Germinal center (tissue), 1 donor: ENCODE results near the gene TMEM120B.
"Not testable (repeated sequence)": the region's sequence is repeated elsewhere in the genome, so short reads cannot be mapped to it uniquely, and the experiment has no call there.

ENCODE experiments used
- DNase-seq: peaks from one replicate; pipeline ENCODE4 v3.0.0; 2012; ENCODE audit warnings: mixed read lengths, low spot score

The TMEM120B gene

DNA sequence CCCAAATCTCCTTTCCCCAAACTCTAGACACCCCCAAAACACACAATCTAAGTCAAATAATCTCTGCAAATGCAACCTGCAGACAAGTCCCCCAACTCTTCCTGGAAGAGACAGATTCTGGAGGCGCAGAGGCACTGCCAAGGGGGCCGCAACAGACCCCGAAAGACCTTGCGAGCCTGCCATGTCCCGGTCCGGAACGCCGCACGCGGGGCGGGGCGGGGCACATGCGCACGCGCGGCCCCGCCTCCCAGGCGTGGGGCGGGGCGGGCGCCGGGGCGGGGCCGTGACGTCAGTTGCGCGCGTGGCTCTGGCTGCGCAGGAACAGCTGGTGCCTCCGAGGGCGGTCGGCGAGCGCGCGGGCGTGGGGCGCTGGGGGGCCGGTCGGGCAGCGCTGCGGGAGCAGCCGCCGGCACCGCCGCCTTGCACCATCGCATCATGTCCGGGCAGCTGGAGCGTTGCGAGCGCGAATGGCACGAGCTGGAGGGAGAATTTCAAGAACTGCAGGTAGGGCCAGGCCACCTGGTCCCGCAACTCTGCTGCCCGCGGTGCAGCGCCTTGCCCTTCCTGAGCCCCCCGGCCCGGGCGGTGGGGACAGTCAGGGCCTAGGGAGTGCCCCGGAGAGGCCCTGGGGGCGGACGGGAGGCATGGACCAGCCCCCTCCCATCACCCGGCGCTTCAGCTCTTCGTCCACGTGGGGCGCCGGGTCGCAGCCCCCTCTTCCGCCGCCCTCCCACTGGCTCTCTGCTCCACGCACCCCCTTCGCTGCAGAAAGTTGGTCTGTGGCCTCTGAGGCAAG is at the start of gene TMEM120B:
Gene TMEM120B, plus strand, starts transcription at position 292 of the 796 bp plus-strand sequence. Its CDS starts 144 bp downstream, at position 436.
- DNase-seq: peak; percentile 92

- DNase-seq: no peak
Measured at GRCh38 chr12:121663610-121663929, 49.0 kb upstream of the TMEM120B start.

- not testable (repeated sequence) for DNase-seq
Measured at GRCh38 chr12:121666829-121667228, 45.7 kb upstream of the TMEM120B start.

DNA sequence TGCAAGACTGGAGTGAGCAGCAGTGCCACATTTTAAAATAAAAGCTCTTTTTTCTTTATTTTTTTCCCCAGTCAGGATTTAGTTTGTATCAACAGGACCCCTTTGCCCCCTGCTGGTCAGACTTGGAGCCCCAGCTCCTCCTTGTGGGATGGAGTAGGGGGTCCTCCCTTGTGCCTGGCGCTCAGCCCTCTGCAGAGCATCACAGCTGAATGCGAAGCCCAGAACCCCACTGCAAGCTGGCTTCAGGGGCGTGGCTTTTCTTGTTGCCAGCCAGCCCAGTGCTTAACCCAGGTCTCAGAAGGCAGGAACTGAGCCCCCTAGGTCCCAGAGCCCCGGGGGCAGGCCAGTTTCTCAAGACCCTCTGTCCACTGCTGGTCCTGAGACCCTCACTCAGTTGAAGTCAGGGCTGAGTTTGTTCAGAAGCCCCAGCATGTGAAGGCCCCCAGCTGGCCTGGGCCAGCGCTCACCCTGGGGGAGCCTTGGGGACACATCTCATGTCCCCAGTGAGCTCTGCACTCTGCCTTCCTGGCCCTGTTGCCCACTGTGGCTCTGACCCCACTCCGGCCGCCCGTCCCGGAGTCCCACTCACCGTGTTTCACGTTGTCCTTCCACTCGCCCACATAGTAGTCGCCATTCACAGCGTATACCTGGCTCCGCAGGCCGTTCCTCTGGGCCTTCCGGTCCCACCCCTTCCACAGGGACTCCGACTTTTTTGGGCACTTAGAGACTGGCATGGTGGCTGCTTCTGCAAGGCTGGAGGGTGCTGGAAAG is 43.6 kb upstream of the TMEM120B start:
- DNase-seq: no peak

GRCh38 chr12:121669521-121669900 is 43.0 kb upstream of the TMEM120B start, which contains the start of gene MORN3:
Gene MORN3 (minus strand): TSS chr12:121669654. CDS start chr12:121669483, 171 bp downstream.
- DNase-seq: no peak

- no peak for DNase-seq
Measured at GRCh38 chr12:121673013-121673511, 39.5 kb upstream of the TMEM120B start.

GRCh38 chr12:121676190-121676589 is 36.4 kb upstream of the TMEM120B start:
- no peak for DNase-seq

- no peak for DNase-seq
Measured at GRCh38 chr12:121678305-121678704, 34.2 kb upstream of the TMEM120B start.

- no peak for DNase-seq
Measured at GRCh38 chr12:121678716-121679300, 33.7 kb upstream of the TMEM120B start.

DNA sequence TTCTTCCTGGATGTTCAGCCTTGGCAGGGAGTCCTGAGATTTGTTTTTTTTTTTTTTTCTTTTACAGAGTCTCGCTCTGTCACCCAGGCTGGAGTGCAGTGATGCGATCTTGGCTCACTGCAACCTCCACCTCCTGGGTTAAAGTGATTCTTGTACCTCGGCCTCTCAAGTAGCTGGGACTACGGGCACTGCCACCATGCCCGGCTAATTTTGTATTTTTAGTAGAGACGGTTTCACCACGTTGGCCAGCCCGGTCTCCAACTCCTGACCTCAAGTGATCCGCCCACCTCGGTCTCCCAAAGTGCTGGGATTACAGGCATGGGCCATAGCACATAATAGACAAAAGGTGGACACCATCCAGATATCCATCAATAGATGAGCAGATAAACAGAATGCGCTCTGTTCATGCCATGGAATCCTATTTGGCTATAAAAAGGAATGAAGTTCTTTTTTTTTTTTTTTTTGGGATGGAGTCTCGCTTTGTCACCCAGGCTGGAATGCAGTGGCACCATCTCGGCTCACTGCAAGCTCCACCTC is 32.8 kb upstream of the TMEM120B start:
- not testable (repeated sequence) for DNase-seq

DNA sequence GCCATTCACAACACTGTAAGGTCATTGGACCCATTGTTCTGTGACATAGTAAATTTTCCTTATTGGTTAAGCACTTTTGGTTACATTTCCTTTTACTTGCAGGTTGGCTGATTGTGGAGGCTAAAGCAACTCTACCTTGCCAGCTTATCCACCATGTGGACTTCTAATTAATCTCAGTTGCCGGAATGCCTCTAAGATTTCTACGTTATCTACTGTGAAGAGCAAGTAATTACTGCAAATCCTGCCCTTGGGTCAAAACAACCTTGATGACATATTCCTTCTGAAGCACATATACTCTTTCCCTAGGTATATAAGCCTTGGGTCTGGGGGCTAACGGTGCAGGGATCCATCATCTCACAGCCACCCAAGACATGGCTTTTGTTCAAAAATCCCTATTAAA is 23.6 kb upstream of the TMEM120B start:
- DNase-seq: no peak

- DNase-seq: no peak
Measured at GRCh38 chr12:121689430-121689829, 23.1 kb upstream of the TMEM120B start.

DNA sequence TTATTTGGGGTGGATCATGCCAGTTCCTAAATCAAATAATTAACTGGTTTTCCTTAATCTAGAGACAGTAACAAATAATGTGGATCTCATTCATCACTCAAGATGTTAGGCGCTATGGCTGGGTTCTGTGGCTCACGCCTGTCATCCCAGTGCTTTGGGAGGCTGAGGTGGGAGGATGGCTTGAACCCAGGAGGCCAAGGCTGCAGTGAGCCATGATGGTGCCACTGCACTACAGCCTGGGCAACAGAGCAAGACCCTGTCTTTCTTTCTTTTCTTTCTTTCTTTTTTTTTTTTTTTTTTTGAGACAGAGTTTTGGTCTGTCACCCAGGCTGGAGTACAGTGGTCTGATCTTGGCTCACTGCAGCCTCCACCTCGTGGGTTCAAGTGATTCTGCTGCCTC is 19.8 kb upstream of the TMEM120B start:
- DNase-seq: not testable (repeated sequence)

DNA sequence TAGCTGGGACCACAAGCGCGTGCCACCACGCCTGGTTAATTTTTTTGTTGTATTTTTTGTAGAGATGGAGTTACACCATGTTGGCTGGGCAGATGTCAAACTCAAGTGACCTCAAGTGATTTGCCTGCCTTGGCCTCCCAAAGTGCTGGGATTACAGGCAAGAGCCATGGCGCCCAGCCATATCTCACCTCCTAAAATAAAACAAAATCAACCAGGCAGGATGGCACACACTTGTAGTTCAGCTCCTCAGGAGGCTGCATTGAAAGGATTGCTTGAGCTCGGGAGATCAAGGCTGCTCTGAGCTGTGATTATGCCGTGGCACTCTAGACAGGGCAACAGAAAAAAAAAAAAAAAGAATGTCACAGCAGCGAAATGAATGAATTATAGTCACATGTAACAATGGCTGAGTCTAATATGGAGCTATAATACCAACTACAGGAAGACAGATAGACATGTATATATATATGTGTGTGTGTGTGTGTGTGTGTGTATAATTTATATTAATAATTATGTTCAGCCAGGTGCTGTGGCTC is 19.3 kb upstream of the TMEM120B start:
- DNase-seq: no peak

DNA sequence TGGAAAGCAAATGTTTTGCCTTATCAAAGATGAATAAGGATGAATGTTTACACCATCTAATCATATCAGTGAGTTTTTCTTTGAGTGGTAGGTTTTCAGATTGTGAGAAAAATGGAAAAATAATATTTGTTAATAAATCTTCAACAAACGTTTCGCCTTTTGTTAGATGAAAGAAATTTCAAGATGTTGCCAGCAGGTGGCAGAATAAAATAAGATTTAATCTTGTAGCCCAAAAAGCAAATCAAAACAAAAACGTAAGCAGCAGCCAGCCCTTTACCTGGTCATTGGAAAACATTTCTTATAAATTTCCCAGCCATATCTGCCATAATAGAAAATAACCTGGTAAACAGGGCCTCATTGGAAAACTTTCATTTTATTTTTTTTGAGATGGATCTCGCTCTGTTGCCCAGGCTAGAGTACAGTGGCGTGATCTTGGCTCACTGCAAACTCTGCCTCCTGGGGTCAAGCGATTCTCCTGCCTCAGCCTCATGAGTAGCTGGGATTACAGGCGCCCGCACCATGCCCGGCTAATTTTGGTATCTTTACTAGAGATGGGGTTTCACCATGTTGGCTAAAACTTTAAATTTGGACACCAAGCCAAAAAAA is 15.4 kb upstream of the TMEM120B start:
- peak; percentile 59 for DNase-seq

DNA sequence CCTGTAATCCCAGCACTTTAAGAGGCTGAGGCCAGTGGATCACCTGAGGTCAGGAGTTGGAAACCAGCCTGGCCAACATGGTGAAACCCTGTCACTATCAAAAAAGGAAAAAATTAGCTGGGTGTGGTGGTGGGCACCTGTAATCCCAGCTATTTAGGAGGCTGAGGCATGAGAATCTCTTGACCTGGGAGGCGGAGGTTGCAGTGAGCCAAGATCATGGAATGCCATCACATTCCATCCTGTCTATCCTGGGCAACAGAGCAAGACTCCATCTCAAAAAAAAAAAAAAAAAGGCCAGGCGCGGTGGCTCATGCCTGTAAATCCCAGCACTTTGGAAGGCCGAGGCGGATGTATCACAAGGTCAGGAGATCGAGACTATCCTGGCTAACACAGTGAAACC is 14.7 kb upstream of the TMEM120B start:
- not testable (repeated sequence) for DNase-seq

GRCh38 chr12:121701667-121702277 is 10.8 kb upstream of the TMEM120B start:
- no peak for DNase-seq

GRCh38 chr12:121702944-121703343 is 9.6 kb upstream of the TMEM120B start:
- no peak for DNase-seq

DNA sequence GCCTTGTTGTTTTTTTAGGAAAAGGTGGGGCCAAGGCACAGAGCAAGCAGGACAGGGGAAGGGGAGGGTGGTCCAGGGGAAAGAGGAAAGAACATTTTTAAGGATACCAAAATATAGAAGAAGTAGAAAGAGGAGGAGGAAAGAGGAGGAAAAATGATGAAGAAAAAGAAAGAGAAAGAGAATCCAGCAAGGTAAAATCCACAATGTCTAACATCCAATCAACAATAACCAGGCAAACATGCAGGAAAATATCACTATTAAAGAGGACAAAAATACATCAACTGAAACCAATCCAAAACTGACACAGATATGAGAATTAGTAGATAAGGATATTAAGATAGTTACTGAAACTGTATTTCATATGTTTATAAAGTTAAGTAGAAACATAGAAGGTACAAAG is 7.0 kb upstream of the TMEM120B start:
- DNase-seq: no peak

- no peak for DNase-seq
Measured at GRCh38 chr12:121708313-121709063, 4.1 kb upstream of the TMEM120B start.

GRCh38 chr12:121709064-121709424 is 3.5 kb upstream of the TMEM120B start:
- DNase-seq: peak; percentile 22
